ENCODE data around the gene ATP5MC2. TPM values are rescaled to one million over a fixed set of nuclear protein-coding genes. Genes with fewer than 3 reads are reported as not detected.

The ATP5MC2 gene
- polyA plus RNA-seq, 1 donor from 2014 or later, result 331 TPM

Other genes starting within 250 kb of the ATP5MC2 start
- 6.4 and 11.2 TPM in 2 replicates for gene PRR13, start 234.3 kb downstream of the ATP5MC2 start, polyA plus RNA-seq
- gene PCBP2, start 224.0 kb downstream of the ATP5MC2 start, polyA plus RNA-seq, result 242 and 261 TPM in 2 replicates
- 82.0 and 87.0 TPM in 2 replicates for gene MAP3K12, start 176.6 kb downstream of the ATP5MC2 start, polyA plus RNA-seq
- 135 and 162 TPM in 2 replicates for gene TARBP2, start 174.8 kb downstream of the ATP5MC2 start, polyA plus RNA-seq
- not detected in 2 replicates for gene NPFF, start 168.6 kb downstream of the ATP5MC2 start, polyA plus RNA-seq
- 1.9 and 6.3 TPM in 2 replicates for gene ATF7, start 49.7 kb downstream of the ATP5MC2 start, polyA plus RNA-seq
- 169 and 187 TPM in 2 replicates for gene CALCOCO1, start 51.4 kb upstream of the ATP5MC2 start, polyA plus RNA-seq
- not detected in 2 replicates for gene CISTR, start 75.9 kb upstream of the ATP5MC2 start, polyA plus RNA-seq

Measured in neural cell (in vitro differentiated cells).